Heart left ventricle (tissue), 13 donors: Measurements from ENCODE around the gene ITLN1.

Experiments used
- CTCF ChIP-seq, 12 donors: fragments of 200-600 bp; sonication (generic) in 4 of 12; IDR thresholded peaks; one replicate each; pipeline versions ENCODE4 v1.5.0 to v1.8.0; 2018 to 2022; ENCODE audit warnings: antibody characterized with exemption in 12 of 12, mild to moderate bottlenecking in 5 of 12
- POLR2A ChIP-seq, 2 donors: fragments of 450-650 bp; IDR thresholded peaks; one replicate each; pipeline ENCODE4 v1.6.1; 2017; ENCODE audit warnings: antibody characterized with exemption in 2 of 2, mild to moderate bottlenecking in 2 of 2, moderate library complexity in 2 of 2
- donor health status: ischemic (EF 13 %, LVEDD 7.1; RV severe dilation, severe dysfunction).
- donor health status: DM: no; HTN: yes; CAD: no.
- donor health status: DM: no; HTN: no; CAD: no.
- donor health status: ischemic (EF 25% LVEDD 6.9; RV normal size, moderate dysfunction).
- donor health status: ischemic (EF 25% LVEDD 5.7; RV mildly dilated, moderate dysfunction).
- donor health status: ischemic (EF 35%, LVEDD 5.7; RV mildly dilated, moderate dysfunction).
- donor health status: nonischemic (EF 11% LVEDD 7.7; RV severe dilation, severe dysfunction).
- donor health status: DM: yes; HTN: yes; CAD: no.
- donor health status: PGD.
- donor health status: ischemic (EF 29% LVEDD 5.4; RV normal size, mild dysfunction).
- donor health status: nonischemic (EF 23%, LVEDD 6.1; RV moderate dilation, normal function).

GRCh38 chr1:160916666-160917065 lies 31.7 kb upstream of the ITLN1 start:
- no peak for TF ChIP-seq POLR2A (IDR thresholded peaks at IDR 0.05)
- TF ChIP-seq CTCF (IDR thresholded peaks at IDR 0.05): no peak
